ENCODE data around the gene GTPBP2.
"Not testable (repeated sequence)": the region's sequence is repeated elsewhere in the genome, so short reads cannot be mapped to it uniquely, and the experiment has no call there.

Gene GTPBP2, protein sequence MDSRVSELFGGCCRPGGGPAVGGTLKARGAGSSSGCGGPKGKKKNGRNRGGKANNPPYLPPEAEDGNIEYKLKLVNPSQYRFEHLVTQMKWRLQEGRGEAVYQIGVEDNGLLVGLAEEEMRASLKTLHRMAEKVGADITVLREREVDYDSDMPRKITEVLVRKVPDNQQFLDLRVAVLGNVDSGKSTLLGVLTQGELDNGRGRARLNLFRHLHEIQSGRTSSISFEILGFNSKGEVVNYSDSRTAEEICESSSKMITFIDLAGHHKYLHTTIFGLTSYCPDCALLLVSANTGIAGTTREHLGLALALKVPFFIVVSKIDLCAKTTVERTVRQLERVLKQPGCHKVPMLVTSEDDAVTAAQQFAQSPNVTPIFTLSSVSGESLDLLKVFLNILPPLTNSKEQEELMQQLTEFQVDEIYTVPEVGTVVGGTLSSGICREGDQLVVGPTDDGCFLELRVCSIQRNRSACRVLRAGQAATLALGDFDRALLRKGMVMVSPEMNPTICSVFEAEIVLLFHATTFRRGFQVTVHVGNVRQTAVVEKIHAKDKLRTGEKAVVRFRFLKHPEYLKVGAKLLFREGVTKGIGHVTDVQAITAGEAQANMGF

DNA sequence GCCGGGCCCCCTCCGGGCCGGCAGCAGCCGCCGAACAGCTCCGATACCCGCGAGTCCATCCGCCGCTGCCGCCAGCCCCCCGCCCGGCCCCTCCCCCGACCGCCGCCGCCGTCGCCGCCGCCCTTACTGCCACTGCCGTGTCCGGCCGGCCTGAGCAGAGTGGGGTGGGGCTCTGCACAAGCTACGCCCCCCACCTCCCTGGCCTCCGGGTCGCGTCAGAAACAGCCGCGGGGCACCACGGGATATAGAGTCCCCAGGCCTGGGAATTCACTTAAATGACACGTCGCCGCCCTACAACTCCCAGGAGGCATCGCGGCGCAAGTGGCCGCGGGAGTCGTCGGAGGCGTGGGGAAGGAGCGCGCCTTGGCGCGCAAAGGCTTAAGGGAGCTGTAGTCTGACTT is at the start of gene GTPBP2:
Gene GTPBP2 (minus strand): TSS at position 161 of the 401 bp plus-strand sequence. CDS start 102 bp downstream, at position 59.
- peak; percentile 97 for DNase-seq

DNA sequence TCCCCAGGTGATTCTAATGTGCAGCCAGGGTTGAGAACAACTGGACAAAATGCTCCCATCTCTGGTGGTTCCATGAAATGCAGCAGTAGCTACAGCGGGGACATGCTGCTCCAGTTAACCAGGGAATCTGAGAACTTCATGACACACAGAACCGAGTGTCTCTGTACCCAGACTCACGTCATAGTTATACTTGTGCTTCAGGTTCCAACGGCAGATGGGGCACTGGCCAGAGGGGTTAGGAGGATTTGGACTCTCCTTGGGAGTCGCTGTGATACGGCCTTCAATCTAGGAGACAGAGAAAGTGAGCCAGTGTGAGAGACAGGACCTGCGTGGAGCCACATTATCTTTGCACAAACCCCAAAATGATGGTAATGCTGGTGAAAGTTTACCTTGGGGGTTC is 49.3 kb upstream of the GTPBP2 start:
- DNase-seq = no peak

DNA sequence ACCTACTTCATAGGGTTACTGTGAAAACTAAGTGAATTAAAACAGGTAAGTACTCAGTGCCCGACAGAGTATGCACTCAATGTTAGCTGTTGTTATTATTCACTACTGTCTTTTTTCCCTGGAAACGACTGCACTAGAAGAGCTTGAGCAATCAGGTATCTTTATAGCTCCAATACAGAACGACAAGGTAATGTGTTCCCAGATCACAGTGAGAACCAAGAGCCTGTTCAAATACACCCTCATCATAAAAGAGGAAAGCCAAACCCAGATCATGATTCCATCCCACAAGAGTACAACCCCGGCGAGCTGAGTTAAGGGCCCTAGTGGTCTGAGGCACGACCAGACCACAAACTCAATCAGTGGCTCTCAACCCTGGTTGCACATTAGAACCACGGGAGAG is 48.7 kb upstream of the GTPBP2 start:
- no peak for DNase-seq

DNA sequence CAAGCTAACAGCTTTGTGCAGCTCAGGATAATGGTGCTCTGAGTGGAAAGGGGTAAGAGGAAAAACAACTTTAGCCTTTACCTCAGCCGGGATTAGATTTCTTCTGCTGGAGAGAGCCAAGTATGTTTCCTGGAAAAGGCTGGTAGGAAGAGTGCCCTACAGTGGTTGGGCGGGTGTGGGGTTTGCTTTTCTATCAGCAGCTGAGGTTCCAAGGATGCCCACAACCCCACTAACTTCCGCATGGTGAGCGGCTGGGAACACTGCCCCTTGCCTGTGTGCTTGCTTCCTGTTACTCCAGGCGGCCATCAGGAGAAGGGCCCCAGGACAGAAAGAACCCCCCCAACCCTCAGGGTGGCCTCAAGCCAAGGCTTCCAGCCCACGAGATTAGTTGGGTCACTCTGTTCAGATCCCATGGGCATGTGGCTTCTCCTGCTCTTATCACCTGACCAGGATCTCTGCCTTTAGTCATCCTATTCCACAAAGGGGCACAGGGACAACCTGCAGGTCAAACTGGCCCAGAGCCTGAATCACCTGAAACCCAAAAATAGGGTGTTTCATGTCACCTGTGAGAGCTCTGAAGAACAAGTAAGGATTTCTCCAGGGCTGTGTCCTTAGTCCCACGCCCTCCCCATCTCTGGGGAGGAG is 48.0 kb upstream of the GTPBP2 start:
- DNase-seq = no peak

DNA sequence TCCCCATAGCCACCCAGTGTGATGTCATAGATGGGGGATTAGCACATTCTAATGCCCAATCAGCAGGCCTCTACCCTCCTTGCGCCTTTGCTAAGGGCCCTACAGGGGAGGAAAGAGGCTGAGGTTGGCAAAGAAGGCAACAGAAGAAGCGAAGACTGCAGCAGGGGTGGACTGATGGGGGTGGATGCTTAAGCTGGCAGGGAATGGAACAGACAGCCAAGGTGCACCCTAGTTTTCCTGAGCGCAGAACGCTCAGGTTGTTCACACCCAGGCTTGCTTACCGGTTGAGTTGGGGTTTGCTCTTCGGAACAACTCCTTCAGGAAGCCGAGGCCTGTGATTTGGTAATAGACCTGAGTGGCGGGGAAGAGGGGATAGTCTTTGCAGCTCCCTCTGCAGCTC is 45.9 kb upstream of the GTPBP2 start:
- DNase-seq = no peak

DNA sequence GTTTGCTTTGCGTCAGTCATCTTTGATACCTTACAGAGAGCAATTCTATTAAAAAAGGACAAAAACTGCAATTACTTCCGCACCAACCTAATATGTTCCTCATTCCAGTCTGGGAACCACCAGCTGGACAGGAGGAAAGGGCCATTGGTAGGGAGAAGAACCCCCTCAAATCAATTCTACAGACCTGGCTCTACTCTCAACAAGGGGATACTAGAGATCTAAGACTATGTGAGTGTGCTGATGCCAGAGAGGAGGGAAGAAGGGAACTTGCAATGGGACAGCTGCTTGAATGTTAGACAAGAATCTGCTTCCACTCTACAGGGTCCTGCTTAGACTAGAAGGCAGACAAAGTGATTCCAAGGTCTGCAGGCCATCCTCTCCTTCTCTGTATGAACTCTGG is 45.2 kb upstream of the GTPBP2 start:
- DNase-seq = no peak

DNA sequence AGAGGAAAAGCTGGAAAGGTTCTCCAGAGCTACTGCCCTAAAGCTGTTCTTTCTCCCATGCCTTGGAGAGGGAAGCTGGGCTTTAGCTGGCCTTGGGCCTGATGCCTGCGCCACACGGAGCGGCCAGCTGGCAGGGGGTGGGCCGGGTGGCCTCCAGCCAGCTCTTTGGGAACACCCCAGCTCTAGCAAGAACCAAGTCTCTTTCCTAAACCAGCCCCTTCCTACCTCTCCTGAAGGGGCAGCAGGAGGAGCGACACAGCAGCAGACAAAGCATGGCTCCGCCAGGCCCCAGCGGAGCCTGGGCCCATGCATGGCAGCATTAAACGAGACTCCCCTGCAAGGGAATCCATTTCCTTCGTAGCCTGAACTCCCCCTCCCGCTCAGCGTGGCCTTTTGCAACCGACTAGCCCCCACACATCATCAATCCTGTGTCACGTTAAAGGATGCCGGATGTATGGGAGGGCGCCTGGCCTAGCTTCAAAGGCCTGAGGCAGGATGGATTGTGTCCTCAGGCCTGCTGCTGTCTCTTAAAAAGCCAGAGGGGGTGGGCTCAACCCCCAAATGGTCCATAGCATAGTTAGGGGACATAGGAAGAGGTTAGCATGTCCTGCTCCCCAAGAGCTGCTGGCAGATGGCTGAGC is 44.5 kb upstream of the GTPBP2 start:
- DNase-seq = no peak

DNA sequence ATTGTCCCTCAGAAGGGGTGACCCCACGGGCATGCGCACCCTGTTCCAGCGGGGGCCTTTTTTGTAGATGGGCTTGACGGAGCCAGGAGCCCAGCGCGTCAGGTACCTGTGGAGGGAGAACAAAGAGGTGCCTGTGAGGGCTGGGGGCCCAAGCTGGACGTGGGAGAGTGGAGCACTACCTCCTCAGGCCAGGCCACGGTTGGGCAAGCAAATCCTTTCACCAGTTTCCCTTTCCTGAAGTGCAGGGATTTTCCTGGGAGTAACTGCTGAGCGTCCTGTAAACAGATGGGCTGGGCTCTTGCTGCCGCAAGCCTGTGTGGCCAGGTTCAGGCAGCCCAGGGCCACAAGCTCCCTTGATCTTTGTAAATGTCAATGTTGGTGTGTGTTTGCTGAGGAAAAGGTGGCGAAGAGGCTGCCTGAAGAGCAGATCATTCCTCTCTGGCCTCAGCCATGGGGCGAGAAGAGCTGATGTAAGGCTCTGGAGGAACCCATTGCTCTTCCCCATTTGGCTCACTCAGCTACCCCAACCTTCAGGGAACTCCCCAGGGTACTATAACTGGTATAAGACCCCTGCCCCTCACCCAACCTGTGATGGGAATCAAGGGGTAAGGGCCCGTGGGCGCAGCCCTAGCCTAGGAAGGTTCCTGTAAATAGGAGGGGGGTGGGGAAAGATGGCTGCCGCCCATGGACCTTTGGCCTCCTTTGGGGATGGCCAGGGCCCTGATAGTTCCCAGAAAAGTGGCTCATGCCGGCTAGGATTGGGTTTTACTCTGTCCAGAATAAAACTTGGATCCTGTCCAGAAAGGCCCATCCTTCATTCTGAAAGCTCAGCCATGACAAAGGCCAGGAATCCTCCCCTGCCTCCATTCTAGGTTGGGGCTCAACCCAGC is 43.0 kb upstream of the GTPBP2 start:
- DNase-seq = no peak

DNA sequence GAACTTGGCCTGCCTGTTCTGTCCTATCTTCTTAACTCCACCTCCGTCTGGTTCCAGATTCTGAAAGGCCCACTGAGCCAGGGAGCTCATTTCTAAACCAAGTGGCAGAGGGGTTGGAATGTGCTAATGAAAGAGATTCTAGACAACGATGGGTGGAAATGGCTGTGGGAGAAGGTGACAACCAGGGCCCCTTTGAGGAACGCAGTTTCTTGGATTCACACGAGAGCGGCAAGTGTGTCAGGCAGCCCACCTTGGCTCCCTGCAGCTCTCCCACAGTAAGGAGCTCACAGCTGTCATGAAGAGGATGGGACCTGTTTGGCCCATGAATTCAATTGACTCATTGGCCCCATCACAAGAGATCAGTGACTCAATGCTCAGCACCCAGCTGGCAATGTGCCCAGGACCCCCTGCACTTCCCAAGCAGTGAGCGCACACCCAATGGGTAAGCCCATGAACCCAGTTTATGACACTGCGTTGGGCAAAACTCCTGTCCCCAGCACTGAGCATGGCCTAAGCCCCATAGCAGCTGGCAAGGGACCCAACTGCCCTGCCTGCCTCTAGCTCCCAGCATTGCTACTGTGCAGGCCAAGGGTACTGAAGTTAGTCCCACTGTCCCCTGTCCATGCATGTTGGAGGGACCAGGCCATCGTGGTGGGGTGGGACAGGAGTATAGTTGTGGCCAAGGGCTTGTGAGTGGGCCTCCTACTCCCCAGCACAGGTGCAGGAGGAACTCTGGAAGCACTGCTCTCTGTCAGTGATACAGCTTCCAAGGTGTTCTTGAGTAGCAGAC is 42.1 kb upstream of the GTPBP2 start:
- DNase-seq = no peak

DNA sequence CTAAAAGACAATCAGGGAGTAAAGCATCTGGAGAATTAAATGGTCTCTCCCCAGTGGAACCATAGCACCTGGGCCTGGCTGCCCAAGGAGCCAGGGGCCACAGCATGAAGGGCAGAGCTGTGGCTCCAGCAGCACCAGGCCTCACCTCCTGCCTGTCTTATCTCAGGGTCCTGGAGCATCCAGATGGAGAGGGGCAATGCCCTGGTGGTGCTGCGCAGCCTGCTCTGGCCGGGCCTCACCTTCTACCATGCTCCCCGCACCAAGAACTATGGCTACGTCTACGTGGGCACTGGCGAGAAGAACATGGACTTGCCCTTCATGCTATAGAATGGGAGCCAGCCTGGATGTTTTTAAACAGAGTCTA is 41.5 kb upstream of the GTPBP2 start:
- no peak for DNase-seq

DNA sequence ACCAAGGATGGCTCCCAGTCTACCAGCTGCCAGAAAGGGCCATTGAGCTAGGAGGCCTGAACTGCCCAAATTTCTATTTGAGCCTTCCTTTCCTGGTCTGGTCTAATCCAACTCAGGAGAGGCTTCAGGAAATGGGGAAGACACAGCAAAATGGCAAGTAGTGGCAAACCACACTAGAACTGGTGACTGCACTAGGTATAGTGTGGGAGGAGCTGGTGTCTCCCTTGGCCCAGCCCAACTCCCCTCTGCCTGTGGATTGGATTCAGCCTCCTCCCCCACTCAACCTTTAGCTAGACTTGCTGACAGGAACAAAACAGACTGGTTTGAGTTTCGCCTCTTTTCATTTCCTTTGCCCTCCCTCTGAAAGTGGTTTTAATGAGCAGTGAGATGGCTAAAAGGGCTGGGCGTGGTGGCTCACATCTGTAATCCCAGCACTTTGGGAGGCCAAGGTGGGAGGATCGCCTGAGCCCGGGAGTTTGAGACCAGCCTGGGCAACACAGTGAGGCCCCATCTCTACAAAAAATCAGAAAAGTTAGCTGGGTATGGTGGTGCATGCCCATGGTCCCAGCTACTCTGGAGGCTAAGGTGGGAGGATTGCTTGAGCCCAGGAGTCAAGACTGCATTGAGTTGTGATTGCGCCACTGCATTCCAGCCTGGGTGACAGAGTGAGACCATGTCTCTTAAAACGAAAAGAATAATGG is 41.0 kb upstream of the GTPBP2 start:
- no peak for DNase-seq

DNA sequence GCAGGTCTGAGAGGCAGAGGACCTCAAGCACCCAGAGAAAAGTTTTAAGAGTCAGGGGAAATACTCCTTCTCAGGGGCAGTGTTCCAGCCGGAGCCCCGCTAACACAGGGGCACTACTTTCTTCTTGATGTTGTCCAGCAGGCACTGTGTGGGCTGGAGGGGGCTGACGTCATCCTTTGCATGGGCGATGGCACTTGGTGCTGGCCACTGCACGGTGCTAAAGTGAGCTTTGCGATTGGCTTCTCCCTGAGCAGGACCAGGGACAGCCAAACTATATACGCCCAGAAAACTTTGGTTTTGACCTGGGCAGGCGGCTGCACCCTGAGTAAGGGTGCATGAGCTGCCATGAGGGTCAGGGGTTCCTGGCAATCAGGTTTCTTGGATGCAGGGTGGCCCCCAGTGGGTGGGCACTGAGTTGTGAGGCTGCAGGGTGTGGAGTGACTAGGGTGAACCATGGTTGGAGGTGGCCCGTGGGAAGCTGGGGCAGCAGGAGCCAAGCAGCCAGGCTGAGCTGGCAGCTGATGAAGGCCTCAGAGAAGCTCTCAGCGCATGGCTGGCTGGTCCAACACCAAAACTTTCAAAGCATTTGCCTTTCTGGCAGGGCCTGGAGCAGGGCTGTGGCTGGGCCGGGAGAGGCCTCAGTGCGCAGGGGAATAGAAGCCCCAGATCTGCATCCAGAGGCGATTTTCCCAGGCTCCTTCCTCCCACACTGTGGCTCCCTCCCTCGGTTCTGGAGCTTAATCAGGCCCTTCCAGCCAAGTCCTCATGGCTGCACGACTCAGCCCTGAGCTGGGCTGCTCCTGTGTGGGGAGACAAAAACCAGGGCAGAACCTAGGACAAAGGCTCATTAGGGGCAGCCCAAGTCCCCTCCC is 40.2 kb upstream of the GTPBP2 start:
- DNase-seq = no peak

DNA sequence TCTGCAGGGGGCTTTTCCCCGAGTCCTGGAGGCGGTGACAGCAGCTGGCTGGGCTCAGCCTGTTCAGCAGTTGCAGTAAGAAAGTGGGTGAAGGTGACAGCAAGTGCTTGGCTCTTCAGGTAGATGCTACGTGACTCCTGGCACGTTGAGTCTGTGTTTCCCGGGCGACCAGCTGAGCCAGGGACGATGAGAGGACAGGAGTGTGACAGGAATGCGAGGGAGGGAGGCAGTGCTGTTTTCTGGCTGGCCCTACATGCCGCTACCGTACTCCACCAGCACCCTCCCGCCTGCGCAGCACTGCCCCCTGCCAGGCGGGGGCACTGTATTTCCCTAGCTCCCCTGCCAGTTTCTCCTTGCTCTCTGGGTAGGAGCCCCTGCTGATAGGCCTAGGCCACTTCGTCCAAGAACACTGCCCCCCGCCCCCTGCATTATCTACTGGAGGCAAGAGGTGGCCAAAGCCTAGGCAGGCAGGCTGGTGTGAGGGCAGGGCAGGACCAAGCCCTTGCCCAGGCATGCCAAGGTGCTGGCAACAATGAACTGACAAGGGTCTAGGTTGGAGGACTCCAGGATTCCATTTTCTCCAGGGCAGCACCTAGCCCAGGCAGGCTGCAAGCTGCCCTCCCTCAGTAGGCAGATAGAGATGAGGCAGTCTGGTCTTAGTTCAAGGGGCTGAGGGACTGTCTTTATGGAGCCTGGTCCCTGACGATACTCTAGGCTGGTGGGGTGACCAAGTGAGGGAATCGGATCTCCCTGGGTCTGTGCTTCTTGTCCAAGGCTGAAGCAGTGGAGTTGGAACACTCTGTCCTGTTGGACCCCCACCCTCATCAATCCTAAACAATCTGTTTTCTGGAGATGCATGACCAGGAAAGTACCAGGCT is 39.3 kb upstream of the GTPBP2 start:
- DNase-seq = peak; percentile 81

DNA sequence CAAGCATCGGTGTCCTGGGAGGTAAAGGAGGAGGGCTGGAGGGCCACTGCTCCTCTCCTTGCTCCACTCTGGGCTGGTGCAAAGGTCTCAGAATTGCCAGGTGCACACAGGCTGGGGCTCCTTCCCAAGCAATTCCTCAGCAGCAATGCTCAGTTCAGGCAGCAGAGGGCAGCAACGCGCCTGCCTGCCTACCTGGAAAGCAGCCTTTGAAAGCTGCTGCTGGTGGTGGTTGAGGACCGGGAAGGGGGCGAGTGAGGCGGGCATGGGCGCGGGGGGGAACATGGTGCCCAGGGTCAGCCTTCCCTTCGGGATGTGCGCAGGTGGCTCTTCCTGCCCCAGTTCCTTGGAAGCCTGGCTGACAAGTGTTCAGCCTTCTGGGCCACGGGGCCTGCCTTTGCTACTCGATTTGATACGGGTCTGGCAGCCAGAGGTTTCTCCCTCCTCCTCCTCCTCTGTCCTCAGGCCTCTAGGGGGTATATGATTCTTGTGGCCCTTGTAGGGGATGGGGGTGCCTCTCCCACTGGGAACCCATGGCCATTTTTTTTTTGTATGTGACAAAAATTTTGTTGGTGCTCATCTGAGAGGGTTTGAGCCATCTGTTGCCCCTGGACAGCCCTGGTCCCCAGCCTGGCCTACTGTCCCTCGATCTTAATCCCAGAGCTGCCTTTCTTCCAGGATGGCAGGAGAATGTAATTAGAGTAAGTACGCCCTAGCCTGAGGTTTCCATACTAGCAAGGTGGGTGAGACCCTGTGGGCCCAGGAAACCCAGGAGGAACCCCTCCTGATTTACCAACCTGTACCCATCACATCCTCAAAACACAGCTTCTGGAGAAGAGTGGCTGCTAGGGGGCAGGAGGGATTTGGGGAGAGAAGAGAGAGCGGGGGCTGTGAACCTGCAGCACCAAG is 38.4 kb upstream of the GTPBP2 start:
- DNase-seq = peak; percentile 57

DNA sequence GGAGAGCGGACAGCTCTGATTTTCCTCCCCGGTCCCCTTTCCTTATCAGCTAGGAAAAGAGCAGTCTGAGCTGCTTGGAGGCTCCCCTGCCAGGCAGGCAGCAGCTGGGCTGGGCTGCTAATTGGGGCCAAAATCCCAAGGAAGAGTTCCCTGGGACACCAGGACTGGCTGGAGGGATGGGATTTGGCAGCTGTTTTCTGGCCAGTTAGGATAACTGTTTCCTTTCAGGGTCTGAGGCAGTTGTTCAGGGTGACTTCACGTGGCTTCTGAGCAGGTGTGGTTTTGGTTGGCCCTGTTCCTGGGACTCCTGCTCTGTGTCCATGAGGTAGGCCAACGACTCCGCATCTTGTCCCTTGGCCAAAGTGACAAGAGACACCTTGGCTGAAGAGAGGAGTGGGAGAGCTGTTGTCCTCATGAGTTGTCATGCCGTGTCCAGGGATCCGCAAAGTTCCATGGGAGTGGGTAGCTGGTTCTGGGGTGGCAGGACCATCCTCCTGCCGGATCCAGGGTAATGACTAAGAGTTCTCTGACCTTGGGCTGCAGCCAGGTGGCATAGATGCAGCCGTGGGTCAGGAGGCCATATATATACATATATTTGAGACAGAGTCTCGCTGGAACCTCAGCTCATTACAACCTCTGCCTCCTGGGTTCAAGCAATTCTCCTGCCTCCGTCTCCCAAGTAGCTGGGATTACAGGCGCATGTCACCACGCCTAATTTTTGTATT is 37.3 kb upstream of the GTPBP2 start:
- no peak for DNase-seq

DNA sequence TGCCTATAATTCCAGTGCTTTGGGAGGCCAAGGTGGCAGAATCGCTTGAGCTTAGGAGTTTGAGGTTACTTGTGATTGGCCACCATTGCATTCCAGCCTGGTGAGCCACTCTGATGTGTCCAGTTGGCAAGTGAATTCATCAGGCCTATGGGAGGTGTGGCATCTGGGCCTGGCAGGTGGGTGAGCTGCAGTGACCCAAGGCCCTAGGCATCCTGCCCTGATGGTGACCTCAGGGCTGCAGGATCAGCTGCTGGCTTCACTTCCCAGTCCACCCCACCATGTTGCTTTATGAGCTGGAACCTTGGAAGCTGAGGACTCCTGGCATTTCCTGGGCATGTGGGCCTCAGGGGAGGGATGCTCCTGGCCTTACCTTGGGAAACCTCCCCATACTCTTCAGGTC is 36.3 kb upstream of the GTPBP2 start:
- DNase-seq = no peak

DNA sequence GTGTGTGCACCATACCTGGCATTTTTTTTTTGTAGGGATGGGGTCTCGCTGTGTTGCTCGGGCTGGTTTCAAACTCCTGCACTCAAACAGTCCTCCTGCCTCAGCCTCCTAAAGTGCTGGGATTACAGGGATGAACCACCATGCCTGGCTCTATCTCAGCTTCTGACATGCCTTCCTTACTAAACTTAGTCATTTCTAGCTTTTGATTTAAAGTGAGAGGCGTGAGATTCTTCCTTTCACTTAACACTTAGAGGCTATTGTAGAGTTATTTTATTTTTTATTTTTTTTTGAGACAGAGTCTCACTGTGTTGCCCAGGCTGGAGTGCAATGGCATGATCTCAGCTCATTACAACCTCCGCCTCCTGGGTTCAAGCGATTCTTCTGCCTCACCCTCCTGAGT is 33.9 kb upstream of the GTPBP2 start:
- DNase-seq = not testable (repeated sequence)

Measured in DMS79 (cell line).